Activated T-cell treated with anti-CD3 and anti-CD28 coated beads for 48 hours (primary cell): Measurements from ENCODE around the gene MEIS3.

Experiments
- DNase-seq: peaks from one replicate; pipeline ENCODE4 v3.0.0-alpha.2; 2020; ENCODE audit warnings: low read depth

MEIS3 gene

DNA sequence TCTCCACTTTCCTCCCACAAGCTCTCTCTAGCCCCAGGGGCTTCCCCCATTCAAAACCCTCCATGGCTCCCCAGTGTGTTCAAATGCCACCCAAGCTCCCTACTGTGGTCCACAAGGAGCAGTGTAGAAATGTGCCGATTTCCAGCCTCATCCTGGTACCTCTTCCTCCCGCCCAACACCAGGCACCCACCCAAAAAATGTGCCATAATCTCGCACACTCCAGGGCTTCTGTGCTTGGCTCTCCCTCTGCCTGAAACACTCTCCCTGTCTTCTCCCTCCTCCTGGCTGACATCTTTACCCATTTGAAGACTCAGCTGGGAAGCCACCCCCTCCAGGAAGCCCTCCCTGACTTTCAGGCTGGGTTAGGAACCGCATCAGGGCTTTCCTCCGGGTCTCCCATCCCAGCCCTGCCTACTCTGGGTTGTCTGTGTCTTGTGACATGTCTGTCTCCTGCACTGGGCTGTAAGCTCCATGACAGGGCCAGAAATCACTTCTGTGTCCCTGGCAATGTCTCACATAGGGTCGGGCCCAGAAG lies 16.6 kb upstream of the MEIS3 start:
- no peak for DNase-seq

DNA sequence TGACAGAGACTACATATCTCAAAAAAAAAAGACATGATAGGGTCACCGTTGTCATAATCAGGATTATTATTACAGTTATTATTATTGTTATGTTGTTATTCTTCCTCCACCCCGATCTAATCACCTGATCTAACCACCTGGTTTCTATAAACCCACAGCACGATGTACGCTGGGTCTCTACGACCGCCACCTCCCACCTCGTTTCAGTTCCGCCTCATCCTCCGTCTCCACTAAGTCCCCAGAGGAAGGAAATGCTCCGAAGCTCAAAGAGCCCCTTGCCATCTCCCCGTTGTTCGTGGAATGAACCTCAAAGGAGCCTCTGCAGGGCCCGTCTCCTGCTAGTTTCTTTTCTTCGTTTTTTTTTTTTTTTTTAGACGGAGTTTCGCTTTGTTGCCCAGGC lies 15.9 kb upstream of the MEIS3 start:
- DNase-seq: no peak

- DNase-seq: no peak
These were observed 14.8 kb upstream of the MEIS3 start for GRCh38 chr19:47434088-47434487.

- DNase-seq: no peak
These were observed 13.8 kb upstream of the MEIS3 start for GRCh38 chr19:47433121-47433520.

DNA sequence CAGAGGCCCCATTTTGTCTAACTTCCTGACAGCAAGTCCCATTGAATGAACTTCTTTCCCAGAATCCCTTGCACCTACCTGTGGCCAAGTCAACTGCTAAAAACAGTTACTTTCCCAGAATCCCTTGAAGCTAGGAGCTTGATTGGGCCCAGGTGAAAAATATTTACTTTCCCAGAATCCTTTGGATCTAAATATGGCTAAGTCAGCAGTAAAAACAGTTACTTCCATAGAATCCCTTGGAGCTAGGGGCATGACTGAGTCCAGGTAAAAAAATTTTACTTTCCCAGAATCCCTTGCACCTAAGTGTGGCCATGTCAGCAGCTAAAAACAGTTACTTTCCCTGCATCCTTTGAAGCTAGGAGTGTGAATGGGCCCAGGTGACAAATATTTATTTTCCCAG lies 13.2 kb upstream of the MEIS3 start:
- DNase-seq: no peak

- no peak for DNase-seq
These were observed 12.8 kb upstream of the MEIS3 start for GRCh38 chr19:47432091-47432490.

GRCh38 chr19:47430041-47430802 lies 10.9 kb upstream of the MEIS3 start:
- DNase-seq: no peak

GRCh38 chr19:47429140-47429793 lies 9.9 kb upstream of the MEIS3 start:
- DNase-seq: no peak

DNA sequence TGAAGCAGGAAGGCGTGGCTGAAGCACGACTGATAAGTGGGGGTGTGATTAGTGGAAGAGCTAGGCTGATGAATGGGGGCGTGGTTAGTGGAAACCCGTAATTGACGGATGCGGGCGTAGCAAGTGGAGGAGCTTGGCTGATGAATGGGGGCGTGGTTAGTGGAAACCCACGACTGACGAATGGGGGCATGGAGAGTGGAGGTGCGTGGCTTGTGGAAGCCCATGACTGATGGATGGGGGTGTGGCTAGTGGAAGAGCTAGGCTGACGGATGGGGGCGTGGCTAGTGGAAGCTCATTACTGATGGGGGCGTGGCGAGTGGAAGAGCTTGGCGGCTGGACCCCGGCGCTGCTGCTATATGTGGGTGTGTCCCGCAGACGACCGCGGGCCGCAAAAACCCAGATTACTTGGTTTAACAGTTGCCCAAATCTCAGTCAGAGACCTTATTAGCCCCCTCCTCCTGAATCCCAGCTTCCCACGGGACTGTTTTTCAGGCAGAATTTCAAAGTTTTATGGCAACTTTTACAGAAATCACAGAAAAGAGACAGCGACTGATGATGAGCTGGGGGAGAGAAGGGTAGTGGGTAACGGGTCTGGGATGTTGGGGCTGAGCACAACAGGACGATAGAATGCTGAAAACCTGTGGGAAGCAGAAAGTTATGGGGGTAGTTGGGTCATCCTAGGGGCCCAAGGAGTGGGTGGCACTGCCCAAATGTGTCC lies 9.0 kb upstream of the MEIS3 start:
- DNase-seq: peak; percentile 86

DNA sequence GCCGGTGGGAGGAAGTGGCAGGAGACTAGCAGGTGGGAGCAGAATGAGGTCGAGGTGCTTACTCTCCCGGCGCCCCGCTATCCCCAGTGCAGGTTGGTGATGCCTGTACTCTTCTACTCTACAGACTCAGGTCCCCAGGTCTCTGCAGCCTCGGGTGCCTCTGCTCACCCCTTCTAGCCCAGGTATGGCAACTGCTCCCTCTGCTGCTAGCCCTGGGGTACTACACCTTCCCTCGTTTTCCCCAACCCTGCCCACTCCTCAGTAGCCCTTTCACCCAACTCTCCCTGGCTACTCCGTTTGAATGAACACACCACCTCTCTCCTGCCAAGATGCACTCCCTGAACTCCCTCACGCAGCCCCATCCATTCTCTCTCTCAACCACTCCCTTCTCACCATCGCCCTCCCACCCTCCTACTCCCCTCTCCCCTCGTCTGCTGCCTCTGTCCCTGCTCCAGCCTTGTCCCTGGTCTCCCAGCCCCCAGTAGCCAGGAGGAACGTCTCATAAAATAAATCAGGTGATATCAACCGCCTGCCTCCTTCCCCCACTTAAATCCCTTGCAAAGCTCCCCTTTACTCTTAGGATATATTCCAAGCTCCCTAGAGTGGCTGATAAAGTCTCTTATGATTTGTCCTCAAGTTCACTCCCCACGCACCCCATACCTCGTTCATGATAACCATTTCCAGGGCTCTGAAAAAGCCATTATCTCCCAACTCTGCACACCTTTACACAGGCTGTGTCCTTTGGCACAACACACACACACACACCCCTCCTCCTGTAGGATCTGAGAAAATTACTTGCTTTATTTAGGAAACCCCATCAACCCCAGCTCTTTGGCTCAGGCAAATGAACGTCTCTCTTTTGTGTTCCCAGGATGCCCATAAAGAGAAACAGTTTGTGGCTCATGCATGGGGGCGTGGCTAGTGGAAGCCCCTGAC lies 8.2 kb upstream of the MEIS3 start:
- peak; percentile 71 for DNase-seq

- DNase-seq: no peak
These were observed 4.0 kb upstream of the MEIS3 start for GRCh38 chr19:47423203-47423882.

DNA sequence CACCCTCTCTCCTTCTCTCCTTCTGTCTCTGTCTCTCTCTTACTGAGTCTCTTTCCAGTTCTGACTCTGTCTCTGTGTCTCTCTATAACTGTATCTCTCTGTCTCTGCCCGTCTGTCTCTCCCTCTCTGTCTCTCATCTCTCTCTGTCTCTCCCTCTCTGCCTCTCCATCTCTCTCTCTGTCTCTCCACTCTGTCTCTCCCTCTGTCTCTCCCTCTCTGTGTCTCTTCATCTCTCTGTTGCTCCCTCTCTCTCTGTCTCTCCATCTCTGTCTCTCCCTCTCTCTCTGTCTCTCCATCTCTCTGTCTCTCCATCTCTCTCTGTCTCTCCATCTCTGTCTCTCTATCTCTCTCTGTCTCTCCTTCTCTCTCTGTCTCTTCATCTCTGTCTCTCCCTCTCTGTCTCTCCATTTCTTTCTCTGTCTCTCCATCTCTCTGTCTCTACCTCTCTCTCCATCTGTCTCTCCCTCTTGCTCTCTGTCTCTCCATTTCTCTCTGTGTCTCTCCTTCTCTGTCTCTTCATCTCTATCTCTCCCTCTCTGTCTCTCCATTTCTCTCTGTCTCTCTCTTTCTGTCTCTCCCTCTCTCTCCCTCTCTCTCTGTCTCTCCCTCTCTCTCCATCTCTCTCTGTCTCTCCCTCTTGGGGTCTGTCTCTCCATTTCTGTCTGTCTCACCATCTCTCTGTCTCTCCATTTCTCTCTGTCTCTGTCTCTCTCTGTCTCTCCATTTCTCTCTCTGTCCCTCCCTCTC lies 3.3 kb upstream of the MEIS3 start:
- no peak for DNase-seq

- no peak for DNase-seq
These were observed 2.6 kb upstream of the MEIS3 start for GRCh38 chr19:47421844-47422395.

- DNase-seq: no peak
These were observed 2.0 kb upstream of the MEIS3 start for GRCh38 chr19:47421244-47421786.

- no peak for DNase-seq
These were observed 462 bp upstream of the MEIS3 start for GRCh38 chr19:47419789-47420188.

- DNase-seq: no peak
These were observed 666 bp downstream of the MEIS3 start for GRCh38 chr19:47418692-47419029.

GRCh38 chr19:47417746-47418691 lies 1.3 kb downstream of the MEIS3 start:
- DNase-seq: no peak

DNA sequence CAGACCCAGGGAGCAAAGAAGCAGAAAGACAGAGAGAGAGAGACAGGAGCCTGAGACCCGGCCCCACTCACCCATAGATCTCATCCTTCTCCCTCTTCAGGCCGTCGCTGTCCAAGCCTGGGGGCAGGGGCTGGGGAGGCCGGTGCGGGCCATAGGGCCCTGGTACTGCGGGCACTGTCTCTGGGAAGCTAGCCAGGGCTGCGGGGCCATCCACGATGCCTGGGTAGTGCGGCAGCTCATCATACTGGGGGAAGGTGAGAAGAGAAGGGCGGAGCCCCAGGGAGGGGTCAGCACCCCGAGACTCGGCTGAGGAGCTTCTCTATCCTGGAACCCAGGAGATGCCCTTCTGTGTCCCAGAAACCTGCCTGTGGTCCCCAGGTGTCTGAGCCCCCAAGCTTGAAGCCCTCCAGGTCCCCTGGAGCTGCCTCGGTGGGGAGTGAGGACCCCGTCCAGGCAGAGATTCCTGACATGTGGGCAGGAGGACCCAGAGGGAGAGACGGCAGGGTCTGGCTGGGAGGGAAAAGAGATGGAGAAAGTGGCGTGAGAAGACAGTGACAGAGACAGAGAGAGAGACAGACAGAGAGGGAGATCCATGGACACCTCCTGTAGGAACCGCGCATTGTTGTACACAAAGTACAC lies 2.1 kb downstream of the MEIS3 start:
- DNase-seq: no peak
